Lower lobe of right lung (tissue), 2 donors: ENCODE measurements around the gene CNNM2. TPM values are rescaled to one million over a fixed set of nuclear protein-coding genes. Genes with fewer than 3 reads are reported as not detected.

Experiments used
- ATAC-seq, 2 donors: fragments of 200-7000 bp; cut with Tn5 transposase; one replicate each; pipeline ENCODE4 v1.9.1; 2020 to 2022; ENCODE audit warnings: mild to moderate bottlenecking in 2 of 2, moderate library complexity in 2 of 2
- DNase-seq: peaks from one replicate; pipeline ENCODE4 v3.0.0-alpha.2; 2020
- H3K27ac ChIP-seq: fragments of 200-600 bp; one replicate; pipeline ENCODE4 v1.8.0; 2022
- H3K27me3 ChIP-seq: fragments of 200-600 bp; one replicate; pipeline ENCODE4 v1.8.0; 2022; ENCODE audit warnings: low read depth
- H3K36me3 ChIP-seq: fragments of 200-600 bp; one replicate; pipeline ENCODE4 v1.8.0; 2022; ENCODE audit warnings: mild to moderate bottlenecking
- H3K4me1 ChIP-seq: fragments of 200-600 bp; one replicate; pipeline ENCODE4 v1.8.0; 2022
- H3K4me3 ChIP-seq: fragments of 200-600 bp; one replicate; pipeline ENCODE4 v1.8.0; 2022; ENCODE audit warnings: mild to moderate bottlenecking
- H3K9me3 ChIP-seq: fragments of 200-600 bp; one replicate; pipeline ENCODE4 v1.8.0; 2022
- intact Hi-C: fragments of 100-400 bp; cut with DNase I; formaldehyde crosslinking; loops from one replicate; pipeline ENCODE4 v1.11.0; 2022
- total RNA-seq: library from RNA; stranded (reverse); fragmentation: NEBNext Ultra II Directional; extraction: Animal tissue kit (Norgen Biotek cat#: 25700); gene quantifications from one replicate; pipeline ENCODE4 v1.2.1, GENCODE V29; 2021
- TF ChIP-seq, protein P1 (sequence below): fragments of 200-600 bp; IDR thresholded peaks from one replicate; pipeline ENCODE4 v1.8.0; 2022; ENCODE audit warnings: antibody characterized with exemption, mild to moderate bottlenecking
- donor health status: DM: no; HTN: yes; CAD: no; lungs with severe emphysema.

The CNNM2 gene
- total RNA-seq, 1 donor from 2014 or later, result 12.1 TPM

DNA sequence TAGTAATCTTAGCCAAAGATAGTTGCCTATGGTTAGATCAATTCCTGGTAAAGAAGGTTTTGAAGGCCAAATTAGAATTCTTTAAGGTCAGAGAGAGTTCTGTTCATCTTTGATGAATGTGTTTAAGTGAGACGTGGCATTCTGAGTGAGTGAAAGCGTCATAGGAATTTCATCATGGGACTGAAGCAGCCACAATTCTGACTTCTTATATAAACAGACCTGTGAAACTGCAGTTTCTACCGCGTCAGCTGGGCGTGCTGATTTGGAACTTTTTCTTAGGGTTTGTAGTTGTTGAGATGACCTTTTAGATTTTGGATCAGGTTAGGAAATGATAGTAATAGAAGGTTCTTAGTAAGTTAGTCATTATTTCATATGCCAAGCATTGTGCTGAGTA is 103.8 kb downstream of the CNNM2 start:
- no peak for DNase-seq
- Histone ChIP-seq H3K27me3 (no peaks in the 10 kb centered on the region), H3K9me3 (no peaks in the 10 kb centered on the region), H3K4me3 (no peak overlapping the region), H3K27ac (no peak overlapping the region), H3K4me1 (peaks cover 1% of the 10 kb centered on the region), H3K36me3 (no peaks in the 10 kb centered on the region)
- intact Hi-C loops, result no loop called here
- peak in 1 of 2 donors; percentile 40 for ATAC-seq
- TF ChIP-seq, protein P1, sequence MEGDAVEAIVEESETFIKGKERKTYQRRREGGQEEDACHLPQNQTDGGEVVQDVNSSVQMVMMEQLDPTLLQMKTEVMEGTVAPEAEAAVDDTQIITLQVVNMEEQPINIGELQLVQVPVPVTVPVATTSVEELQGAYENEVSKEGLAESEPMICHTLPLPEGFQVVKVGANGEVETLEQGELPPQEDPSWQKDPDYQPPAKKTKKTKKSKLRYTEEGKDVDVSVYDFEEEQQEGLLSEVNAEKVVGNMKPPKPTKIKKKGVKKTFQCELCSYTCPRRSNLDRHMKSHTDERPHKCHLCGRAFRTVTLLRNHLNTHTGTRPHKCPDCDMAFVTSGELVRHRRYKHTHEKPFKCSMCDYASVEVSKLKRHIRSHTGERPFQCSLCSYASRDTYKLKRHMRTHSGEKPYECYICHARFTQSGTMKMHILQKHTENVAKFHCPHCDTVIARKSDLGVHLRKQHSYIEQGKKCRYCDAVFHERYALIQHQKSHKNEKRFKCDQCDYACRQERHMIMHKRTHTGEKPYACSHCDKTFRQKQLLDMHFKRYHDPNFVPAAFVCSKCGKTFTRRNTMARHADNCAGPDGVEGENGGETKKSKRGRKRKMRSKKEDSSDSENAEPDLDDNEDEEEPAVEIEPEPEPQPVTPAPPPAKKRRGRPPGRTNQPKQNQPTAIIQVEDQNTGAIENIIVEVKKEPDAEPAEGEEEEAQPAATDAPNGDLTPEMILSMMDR, result no peak

DNA sequence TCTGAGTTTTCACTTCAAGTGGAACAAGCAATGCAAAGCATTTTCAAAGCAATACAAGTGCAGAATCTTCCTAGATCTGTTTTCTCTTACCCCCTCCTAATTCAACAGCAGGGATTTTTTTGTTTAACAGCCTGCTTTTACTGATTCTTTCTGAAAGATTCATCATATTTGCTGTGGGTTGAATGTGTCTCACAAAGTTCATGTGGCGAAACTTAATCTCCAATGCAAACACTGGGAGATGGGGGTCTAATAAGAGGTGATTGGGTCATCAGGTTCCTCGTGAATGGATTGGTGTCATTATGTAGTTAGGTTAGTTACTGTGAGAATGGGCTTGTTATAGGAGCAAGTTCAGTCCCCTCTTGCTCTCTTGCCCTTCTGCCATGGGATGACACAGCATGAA is 107.6 kb downstream of the CNNM2 start:
- DNase-seq (no peak), ATAC-seq (no peak)
- no peaks in the 10 kb centered on the region for H3K27me3 ChIP-seq
- intact Hi-C loops, result no loop called here
- H3K9me3 ChIP-seq, result no peaks in the 10 kb centered on the region
- H3K4me1 ChIP-seq, result peaks cover 5% of the 10 kb centered on the region
- no peak overlapping the region for H3K27ac ChIP-seq
- TF ChIP-seq, protein P1, result no peak
- no peak overlapping the region for H3K4me3 ChIP-seq
- H3K36me3 ChIP-seq, result no peaks in the 10 kb centered on the region

DNA sequence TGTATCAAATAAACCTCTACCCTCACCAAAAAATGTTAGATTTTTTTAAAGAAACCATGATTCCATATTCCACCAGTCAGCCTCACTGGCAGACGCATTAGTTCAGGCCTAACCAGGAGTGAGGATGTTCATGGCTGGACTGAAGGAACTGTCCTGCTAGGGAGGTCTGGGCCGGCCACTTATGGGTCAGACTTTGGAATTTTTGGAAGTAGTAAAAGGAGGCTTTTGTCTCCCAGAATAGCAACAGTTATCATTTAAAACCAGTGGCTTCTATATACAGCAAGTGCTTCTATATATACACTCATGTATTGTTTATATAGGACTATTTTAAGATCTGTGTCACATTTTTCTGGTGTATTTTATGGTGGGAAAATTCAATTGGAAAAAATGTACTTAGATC is 120.5 kb downstream of the CNNM2 start:
- intact Hi-C loops, result no loop called here
- DNase-seq (no peak), ATAC-seq (no peak)
- Histone ChIP-seq H3K27ac (no peak overlapping the region), H3K36me3 (no peaks in the 10 kb centered on the region), H3K27me3 (no peaks in the 10 kb centered on the region), H3K4me3 (no peak overlapping the region), H3K4me1 (no peaks in the 10 kb centered on the region), H3K9me3 (no peaks in the 10 kb centered on the region)
- TF ChIP-seq, protein P1, result no peak

DNA sequence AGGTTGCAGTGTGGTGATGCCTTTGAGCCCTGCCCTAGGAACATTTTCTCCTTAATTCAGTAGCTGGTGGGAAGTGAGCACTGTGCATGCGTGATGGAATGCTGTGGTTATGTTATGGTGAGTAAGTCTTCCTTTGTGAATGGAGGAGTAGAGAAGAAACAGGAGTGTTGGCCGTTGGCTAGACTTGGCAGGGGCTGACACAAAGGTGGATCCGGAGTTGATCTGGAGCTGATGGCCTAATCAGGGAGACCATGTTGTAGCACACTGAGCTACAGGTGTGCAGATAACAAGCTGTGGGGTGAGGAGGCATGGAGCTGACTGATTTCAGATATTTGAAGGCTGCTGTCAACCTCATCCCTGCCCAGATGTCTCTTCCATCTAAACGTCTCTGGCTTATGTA is 122.3 kb downstream of the CNNM2 start:
- intact Hi-C loops, result no loop called here
- Histone ChIP-seq H3K4me1 (no peaks in the 10 kb centered on the region), H3K27ac (no peak overlapping the region), H3K9me3 (no peaks in the 10 kb centered on the region), H3K36me3 (no peaks in the 10 kb centered on the region), H3K4me3 (no peak overlapping the region), H3K27me3 (no peaks in the 10 kb centered on the region)
- no peak for DNase-seq
- TF ChIP-seq, protein P1, result no peak
- no peak for ATAC-seq

DNA sequence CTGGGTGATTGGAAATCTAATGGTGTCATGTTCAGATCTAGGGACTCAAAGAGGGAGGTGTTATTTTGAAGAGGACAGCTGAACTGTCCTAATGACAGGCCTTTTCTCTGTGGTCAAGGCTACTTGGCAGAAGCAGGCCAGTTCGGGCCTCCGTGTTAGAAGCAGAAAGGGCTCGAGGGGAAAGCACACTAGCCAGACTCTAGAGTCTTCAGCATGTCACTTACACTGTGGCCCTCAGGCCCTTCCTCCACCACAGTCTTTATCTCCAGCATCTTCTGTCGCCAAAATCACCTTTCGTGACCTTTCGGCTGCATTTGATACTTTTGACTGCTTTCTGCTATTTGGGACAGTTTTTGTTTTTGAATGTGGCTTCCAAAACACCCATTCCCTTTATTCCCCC is 123.3 kb downstream of the CNNM2 start:
- intact Hi-C loops, result no loop called here
- TF ChIP-seq, protein P1, result no peak
- no peaks in the 10 kb centered on the region for H3K27me3 ChIP-seq
- H3K9me3 ChIP-seq, result no peaks in the 10 kb centered on the region
- DNase-seq (no peak), ATAC-seq (no peak)
- no peaks in the 10 kb centered on the region for H3K4me1 ChIP-seq
- no peak overlapping the region for H3K27ac ChIP-seq
- H3K36me3 ChIP-seq, result no peaks in the 10 kb centered on the region
- H3K4me3 ChIP-seq, result no peak overlapping the region

DNA sequence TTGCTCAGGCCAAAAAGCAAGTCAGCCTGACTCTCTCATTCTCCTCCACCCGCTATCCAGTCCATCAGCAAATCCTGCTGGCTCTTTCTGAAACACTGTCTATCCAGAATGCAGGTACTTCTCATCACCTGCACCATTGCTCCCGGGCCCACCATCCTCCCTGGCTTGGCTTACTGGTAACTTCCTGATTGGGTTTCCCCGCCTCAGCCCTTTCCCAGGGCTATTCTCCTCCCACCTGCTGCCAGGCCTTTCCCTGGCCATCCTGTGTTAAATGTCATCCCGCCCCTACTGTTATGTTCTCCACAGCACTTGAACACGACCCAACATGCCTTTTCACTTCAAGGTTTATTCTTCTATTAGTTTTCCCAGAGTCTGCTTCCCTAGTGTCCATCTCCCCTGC is 124.0 kb downstream of the CNNM2 start:
- DNase-seq (no peak), ATAC-seq (no peak)
- intact Hi-C loops, result no loop called here
- Histone ChIP-seq H3K36me3 (no peaks in the 10 kb centered on the region), H3K9me3 (no peaks in the 10 kb centered on the region), H3K4me3 (no peak overlapping the region), H3K4me1 (no peaks in the 10 kb centered on the region), H3K27ac (no peak overlapping the region), H3K27me3 (no peaks in the 10 kb centered on the region)
- TF ChIP-seq, protein P1, result no peak
